HG03575 (cell line): ENCODE results near the gene PRDX5.

Experiments
- ATAC-seq: cut with Tn5 transposase; IDR thresholded peaks from one replicate; pipeline ENCODE4 v1.9.1; 2021; ENCODE audit not compliant: unreplicated experiment, insufficient number of reproducible peaks, low FRiP score; ENCODE audit errors: extremely low read depth

The PRDX5 gene

DNA sequence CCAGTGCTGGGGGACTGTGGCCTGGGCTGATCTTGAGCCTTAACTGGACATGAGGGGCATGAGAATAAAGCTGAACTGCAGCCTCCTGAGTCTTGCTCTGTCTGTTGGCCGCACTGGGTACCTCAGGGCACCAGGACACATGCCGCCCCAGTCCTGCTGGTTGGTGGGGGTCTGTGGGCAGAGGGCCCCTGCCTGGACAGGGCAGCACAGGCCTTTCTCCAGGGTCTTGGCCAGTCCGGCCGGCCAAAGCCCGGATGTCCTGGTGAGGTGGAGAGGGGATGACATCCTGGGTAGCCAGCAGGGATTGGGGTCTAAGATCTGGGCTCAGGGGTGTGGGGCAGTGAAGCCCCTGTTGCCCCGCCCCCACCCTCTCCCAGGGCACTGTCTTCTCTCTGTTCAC is 39.5 kb downstream of the PRDX5 start:
- no peak for ATAC-seq

DNA sequence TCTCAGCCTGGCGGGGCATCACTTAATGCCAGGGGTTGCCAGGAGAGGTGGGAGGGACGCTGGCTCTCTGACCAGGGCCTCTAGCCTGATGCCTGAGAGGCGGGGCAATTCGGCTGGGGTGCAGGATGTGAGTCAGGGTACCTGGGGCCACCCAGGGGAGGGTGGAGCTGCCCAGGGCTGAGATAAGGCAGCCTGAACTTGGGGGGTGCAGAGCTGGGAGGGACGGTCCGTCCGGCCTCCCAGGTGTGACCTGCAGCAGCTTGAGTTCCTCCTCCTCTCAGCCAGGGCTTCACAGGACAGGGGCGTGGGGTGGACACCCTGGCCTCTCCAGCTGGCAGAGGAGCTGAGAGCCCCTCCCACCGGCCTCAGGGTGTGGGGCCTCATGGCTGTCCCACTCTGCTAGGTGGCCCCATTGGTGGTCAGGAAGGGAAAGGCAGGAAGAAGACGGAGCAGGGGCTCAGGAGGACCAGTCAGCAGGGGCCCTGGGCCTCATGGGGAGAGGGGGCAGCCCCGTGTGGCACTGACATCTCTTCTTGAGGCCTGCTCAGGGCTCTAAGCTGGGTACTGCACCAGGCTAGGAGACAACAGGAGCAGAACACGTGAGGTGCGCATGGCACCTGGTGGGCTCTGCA is 40.1 kb downstream of the PRDX5 start:
- ATAC-seq: no peak

DNA sequence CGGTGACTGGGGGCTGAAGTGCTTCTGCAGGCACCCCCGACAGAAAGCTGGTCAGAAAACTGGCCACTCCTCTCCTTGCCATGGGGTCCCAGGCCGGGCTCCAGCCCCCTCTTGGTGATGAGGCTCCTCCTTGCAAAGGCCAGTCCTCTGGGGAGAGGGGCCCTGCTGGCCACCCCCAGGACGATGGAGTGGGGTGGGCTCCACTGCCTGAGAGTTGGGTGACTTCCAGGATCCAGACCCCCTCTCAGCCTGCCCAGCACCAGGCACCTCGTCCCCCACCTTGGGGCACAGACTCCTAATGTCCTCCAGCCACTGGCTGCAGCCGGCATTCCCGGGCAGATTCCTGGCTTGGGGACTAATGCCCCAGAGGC is 40.6 kb downstream of the PRDX5 start:
- ATAC-seq: no peak

DNA sequence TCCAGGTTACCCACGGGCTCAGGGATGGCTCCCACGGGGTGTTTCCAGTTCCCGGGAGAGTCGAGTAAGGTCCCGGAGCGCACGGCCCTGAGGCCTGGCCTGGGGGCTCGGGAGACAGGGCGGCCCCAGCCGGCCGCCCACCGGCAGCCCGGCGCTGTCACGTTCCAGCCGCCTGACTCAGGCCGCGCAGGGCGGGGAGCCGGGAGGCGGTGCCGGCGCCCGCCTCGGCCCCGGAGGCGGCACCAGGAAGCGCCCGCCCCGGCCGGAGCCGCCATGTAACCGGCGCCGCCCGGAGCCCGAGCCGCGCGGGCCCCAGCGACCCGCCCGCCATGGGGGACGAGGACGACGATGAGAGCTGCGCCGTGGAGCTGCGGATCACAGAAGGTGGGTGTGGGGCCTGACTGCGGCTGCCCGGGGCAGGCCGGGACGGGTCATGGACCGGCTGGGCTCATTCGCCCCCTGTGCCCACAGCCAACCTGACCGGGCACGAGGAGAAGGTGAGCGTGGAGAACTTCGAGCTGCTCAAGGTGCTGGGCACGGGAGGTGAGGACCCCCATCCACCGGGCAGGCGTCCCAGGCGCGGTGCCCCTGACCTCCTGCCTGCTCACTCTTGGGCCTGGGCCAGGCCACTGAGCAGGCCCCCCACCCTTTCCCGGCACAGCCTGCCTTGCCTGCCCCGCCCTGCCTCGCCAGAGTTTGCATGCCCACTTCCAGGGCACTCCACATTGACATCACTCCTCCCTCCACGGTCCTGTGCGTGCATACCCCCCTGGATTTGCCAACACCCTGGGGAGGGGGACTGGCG is 41.2 kb downstream of the PRDX5 start, which contains the start of gene RPS6KA4:
TSS of gene RPS6KA4 (plus strand) at position 256 of the 805 bp plus-strand sequence. CDS start at position 330, 74 bp downstream.
- no peak for ATAC-seq

DNA sequence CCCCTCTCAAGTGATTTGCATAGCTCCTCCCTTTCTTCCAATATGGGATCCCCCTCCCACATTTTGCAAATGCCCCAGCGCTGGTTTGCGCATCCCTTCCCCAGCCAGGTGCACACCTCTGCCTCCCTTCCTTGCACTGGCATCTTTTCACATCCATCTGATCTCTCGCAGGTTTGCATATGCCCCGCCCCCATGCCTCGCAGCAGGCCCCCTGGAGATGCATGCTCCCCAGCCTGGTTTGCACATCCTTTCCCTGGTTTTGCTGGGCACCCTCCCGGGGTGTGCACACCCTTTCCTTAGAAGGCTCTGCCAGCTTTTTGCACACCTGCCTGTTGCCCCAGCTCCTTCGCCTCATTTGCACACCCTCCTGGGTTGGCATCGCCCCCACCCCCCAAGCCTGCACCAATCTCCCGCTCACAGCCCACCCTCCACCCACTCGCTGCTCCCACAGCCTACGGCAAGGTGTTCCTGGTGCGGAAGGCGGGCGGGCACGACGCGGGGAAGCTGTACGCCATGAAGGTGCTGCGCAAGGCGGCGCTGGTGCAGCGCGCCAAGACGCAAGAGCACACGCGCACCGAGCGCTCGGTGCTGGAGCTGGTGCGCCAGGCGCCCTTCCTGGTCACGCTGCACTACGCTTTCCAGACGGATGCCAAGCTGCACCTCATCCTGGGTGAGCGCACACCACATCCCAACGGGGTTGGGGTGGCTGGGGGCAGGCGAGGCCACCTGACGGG is 42.0 kb downstream of the PRDX5 start:
- ATAC-seq: no peak

DNA sequence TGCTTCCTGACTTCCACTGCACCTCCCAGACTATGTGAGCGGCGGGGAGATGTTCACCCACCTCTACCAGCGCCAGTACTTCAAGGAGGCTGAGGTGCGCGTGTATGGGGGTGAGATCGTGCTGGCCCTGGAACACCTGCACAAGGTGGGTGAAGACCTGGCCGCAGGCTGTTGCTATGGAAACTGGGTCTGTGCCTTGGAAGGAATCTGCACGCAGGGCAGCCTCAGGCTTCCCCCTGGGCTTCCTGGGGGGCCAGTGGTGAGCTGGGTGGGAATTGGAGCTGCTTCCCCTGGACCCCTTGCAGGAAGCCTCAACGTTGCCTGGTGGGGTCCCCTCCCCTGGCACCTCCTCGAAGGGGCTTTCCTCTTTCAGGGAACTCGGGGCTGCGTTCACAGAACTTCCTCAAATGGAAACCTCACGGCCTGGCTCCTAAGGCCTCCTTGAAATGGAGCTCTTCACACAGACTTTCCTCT is 42.6 kb downstream of the PRDX5 start:
- no peak for ATAC-seq

DNA sequence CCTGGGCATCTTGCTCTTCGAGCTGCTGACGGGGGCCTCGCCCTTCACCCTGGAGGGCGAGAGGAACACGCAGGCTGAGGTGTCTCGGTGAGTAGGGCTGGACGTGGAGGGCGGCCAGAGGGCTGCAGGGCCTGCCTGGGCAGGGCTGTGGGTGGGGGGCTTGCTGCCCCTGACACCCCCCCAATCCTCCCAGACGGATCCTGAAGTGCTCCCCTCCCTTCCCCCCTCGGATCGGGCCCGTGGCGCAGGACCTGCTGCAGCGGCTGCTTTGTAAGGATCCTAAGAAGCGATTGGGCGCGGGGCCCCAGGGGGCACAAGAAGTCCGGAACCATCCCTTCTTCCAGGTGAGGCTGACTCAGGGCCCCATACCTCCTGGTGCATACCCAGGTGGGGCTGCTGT is 43.7 kb downstream of the PRDX5 start:
- no peak for ATAC-seq

DNA sequence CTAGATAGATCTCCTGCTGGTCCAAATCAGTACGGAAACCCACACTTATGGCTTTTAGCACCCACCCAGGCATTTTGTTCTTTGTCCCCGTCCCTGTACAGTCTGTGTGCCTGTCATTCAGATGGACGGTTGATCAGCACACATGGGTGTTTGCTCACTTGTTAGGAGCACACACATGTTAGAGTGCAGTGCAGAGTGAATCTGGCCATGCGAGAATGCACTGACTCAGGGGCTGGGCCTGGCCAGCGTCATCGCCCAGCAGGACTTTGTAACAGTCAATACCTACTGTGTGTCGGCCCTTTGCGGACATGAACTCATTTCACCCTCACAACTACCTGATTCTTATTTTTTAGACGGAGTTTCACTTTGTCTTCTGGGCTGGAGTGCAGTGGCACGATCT is 44.4 kb downstream of the PRDX5 start:
- ATAC-seq: no peak

DNA sequence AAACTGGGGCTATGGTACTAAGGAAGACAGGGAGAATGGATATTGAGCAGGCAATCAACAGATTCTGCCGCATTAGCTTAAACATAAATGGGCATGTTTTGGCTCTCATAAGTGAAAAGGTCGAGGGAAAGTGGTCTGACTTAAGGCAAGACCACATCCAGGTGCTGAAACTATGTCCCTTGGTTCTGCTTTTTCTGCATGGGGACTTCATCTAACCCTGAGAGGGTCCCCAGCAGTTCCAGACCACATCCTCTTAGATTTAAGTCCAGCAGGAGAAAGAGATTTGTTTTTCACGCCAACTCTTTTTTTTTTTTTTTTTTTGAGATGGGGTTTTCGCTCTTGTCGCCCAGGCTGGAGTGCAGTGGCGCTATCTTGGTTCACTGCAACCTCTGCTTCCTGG is 46.5 kb downstream of the PRDX5 start:
- no peak for ATAC-seq

DNA sequence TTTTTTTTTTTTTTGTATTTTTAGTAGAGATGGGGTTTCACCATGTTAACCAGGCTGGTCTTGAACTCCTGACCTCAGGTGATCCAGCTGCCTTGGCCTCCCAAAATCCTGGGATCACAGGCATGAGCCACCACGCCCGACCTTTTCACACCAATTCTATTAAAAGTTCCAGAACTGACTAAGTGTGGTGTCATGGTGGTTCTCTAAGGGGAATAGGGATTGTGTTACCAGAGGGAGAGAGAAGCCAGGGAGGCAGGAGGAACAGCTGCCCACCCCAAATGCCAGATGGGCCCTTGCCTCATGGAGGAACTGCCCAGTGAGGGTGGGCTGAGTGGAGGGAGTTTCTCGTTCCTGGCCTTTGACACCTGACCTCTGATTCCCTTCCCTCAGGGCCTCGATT is 47.0 kb downstream of the PRDX5 start:
- ATAC-seq: no peak

DNA sequence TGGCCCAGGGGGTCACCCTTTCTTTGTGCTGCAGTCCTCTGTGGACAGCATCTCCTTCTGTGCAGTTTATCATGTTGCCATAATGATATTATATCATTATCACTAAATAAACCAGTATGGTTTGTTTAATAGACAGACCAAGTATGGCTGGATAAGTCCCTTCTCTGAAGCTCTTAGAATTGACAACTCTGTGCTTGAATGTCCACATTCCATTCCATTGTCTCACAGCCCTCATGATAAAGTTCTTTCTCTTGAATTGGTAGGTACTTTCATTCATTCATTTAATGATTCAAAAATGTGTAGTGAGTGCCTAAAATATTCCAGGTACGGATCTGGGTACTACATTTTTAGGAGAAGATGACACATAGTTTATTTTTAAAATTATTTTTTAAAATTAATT is 48.8 kb downstream of the PRDX5 start:
- no peak for ATAC-seq

DNA sequence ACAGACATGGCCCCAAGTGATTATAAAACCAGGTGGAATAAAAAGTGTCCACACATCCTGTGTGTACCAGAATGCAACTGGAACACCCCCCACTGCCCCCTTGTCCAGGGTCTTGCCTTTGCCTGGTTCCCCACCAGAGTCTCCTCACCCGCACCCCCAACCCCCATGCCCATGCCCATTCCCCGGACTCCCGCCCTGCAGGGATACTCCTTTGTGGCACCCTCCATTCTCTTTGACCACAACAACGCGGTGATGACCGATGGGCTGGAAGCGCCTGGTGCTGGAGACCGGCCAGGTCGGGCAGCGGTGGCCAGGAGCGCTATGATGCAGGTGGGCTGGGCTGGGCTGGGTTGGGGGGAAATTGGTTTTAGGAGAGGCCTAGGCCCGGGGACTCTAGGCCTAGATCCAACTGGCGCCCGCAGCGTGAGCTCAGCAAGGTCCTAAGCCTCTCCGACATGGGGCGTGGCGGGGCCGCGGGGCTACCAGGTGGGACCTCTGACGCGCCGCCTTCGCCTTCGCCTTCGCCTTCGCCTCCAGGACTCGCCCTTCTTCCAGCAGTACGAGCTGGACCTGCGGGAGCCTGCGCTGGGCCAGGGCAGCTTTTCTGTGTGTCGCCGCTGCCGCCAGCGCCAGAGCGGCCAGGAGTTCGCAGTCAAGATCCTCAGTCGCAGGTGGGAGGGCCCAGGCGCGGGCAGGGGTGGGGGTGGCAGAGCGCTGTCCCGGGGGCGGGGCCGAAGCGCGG is 50.2 kb downstream of the PRDX5 start:
- no peak for ATAC-seq

DNA sequence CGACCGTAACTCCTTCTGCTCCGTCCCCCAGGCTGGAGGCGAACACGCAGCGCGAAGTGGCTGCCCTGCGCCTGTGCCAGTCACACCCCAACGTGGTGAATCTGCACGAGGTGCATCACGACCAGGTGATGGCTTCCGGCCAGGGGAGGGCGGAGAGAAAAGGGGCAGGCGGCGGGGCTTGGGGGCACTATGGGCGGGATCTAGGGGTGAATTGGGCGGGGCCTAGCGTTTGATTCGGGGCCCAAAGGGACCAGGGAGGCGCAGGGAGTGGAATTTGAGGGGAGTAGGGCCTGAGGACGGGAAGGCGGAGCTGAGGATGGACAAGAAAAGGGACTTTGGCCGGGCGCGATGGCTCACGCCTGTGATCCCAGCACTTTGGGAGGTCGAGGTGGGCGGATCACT is 50.8 kb downstream of the PRDX5 start:
- ATAC-seq: no peak

DNA sequence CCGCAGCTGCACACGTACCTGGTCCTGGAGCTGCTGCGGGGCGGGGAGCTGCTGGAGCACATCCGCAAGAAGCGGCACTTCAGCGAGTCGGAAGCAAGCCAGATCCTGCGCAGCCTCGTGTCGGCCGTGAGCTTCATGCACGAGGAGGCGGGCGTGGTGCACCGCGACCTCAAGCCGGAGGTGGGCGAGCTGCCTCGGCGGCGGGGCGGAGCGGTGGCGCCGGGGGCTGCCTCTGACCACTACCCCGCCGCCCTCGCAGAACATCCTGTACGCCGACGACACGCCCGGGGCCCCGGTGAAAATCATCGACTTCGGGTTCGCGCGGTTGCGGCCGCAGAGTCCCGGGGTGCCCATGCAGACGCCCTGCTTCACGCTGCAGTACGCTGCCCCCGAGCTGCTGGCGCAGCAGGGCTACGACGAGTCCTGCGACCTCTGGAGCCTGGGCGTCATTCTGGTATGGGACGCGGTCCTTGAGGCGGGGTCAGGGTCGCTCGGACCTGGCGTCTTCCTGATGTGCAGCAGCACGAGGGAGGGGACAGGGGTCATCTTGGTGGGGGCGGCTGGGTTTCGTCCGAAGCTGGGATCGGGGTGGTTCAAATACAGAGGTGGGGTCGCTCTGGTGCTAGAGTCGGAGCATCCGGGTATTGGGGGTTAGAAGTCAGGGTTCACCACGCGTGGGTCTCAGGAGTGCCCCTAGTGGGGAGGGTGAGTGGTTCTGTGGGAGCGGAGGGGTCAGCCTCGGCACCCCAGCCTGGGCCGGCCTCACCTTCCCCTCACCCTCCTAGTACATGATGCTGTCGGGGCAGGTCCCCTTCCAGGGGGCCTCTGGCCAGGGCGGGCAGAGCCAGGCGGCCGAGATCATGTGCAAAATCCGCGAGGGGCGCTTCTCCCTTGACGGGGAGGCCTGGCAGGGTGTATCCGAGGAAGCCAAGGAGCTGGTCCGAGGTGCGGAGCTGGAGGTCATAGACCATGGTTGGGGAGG is 51.8 kb downstream of the PRDX5 start:
- no peak for ATAC-seq

DNA sequence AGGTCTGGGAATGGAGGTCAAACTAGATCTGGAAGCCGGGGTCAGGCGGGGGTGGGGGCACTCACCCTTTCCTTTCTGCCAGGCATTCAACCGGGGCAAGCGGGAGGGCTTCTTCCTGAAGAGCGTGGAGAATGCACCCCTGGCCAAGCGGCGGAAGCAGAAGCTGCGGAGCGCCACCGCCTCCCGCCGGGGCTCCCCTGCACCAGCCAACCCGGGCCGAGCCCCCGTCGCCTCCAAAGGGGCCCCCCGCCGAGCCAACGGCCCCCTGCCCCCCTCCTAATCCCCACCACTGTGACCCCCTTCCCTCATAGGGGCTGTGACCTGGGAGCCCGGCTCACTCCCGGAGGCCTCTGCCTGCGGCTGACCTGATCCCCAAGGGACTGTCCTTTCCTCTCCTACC is 53.3 kb downstream of the PRDX5 start:
- no peak for ATAC-seq
